Left ventricle myocardium inferior (tissue), 1 donor: Measurements from ENCODE around the gene C10orf90. TPM values are rescaled to one million over a fixed set of nuclear protein-coding genes. Genes with fewer than 3 reads are reported as not detected.

Experiments used
- DNase-seq: peaks from one replicate; pipeline ENCODE4 v3.0.0-alpha.2; 2020
- H3K27ac ChIP-seq: fragments of 200-600 bp; replicated peaks from 2 replicates; pipeline ENCODE4 v1.8.0; 2021
- H3K27me3 ChIP-seq: fragments of 200-600 bp; 2 replicates; pipeline ENCODE4 v1.8.0; 2021; ENCODE audit warnings: low read depth
- H3K36me3 ChIP-seq: fragments of 200-600 bp; 2 replicates; pipeline ENCODE4 v1.8.0; 2021
- H3K4me1 ChIP-seq: fragments of 200-600 bp; 2 replicates; pipeline ENCODE4 v1.8.0; 2021
- H3K4me3 ChIP-seq: fragments of 200-600 bp; 2 replicates; pipeline ENCODE4 v1.8.0; 2021; ENCODE audit warnings: mild to moderate bottlenecking, moderate library complexity
- H3K9me3 ChIP-seq: fragments of 200-600 bp; replicated peaks from 2 replicates; pipeline ENCODE4 v1.8.0; 2021
- intact Hi-C: fragments of 100-400 bp; cut with micrococcal nuclease; formaldehyde crosslinking; loops from one replicate; pipeline ENCODE4 v1.11.0; 2022
- total RNA-seq: library from RNA; stranded (reverse); fragmentation: NEBNext Ultra II Directional; extraction: Animal tissue kit (Norgen Biotek cat#: 25700); gene quantifications from one replicate; pipeline ENCODE4 v1.2.1, GENCODE V29; 2021
- TF ChIP-seq, protein P1 (sequence below): fragments of 200-600 bp; IDR thresholded peaks from 2 replicates; pipeline ENCODE4 v1.8.0; 2021; ENCODE audit warnings: antibody characterized with exemption, mild to moderate bottlenecking, borderline replicate concordance
- donor health status: DM: no; HTN: yes; CAD: no; lungs with severe emphysema.

The C10orf90 gene
- total RNA-seq, 1 donor from 2014 or later: not detected

DNA sequence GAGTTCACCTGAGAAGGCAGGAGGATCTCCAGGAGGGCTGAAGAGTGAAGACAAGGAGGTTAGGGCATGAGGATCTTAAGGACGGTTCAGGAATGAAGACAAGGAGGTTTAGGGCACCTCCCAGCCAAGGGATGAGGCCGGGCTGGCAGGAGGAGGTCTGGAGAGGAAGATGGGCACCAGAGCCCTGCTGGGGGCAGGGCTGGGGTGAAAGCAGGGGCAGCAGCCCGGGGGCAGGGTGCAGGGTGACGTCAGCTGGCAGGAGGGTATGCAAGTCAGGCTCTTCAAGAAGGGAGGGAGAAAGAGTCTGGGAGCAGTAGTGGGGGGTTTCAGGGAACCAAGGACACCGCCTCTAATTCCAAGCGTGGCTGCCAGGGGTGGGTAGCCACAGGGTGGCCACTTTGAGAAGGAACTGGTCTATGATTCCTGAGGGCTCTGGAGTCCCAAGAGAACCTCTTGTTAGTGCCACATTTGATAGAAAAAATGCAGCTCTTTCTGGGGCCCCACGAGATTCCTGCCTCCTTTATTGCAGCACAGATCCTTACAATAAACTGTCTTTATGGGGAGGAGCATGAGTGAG, 101.6 kb downstream of the C10orf90 start:
- no peaks in the 10 kb centered on the region for H3K9me3 ChIP-seq
- intact Hi-C loops: no loop called here
- H3K4me1 ChIP-seq: no peaks in the 10 kb centered on the region
- no peak overlapping the region for H3K4me3 ChIP-seq
- TF ChIP-seq, protein P1, sequence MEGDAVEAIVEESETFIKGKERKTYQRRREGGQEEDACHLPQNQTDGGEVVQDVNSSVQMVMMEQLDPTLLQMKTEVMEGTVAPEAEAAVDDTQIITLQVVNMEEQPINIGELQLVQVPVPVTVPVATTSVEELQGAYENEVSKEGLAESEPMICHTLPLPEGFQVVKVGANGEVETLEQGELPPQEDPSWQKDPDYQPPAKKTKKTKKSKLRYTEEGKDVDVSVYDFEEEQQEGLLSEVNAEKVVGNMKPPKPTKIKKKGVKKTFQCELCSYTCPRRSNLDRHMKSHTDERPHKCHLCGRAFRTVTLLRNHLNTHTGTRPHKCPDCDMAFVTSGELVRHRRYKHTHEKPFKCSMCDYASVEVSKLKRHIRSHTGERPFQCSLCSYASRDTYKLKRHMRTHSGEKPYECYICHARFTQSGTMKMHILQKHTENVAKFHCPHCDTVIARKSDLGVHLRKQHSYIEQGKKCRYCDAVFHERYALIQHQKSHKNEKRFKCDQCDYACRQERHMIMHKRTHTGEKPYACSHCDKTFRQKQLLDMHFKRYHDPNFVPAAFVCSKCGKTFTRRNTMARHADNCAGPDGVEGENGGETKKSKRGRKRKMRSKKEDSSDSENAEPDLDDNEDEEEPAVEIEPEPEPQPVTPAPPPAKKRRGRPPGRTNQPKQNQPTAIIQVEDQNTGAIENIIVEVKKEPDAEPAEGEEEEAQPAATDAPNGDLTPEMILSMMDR: no peak
- DNase-seq: no peak
- H3K36me3 ChIP-seq: no peaks in the 10 kb centered on the region
- no peak overlapping the region for H3K27ac ChIP-seq
- peaks cover 54% of the 10 kb centered on the region for H3K27me3 ChIP-seq

- no peak overlapping the region for H3K4me3 ChIP-seq
- peaks cover 43% of the 10 kb centered on the region for H3K27me3 ChIP-seq
- no peaks in the 10 kb centered on the region for H3K36me3 ChIP-seq
- H3K9me3 ChIP-seq: no peaks in the 10 kb centered on the region
- H3K4me1 ChIP-seq: peaks cover 7% of the 10 kb centered on the region
- intact Hi-C loops: no loop called here
- H3K27ac ChIP-seq: no peak overlapping the region
- TF ChIP-seq, protein P1: no peak
- no peak for DNase-seq
These were observed 104.6 kb downstream of the C10orf90 start for GRCh38 chr10:126565871-126566270.

DNA sequence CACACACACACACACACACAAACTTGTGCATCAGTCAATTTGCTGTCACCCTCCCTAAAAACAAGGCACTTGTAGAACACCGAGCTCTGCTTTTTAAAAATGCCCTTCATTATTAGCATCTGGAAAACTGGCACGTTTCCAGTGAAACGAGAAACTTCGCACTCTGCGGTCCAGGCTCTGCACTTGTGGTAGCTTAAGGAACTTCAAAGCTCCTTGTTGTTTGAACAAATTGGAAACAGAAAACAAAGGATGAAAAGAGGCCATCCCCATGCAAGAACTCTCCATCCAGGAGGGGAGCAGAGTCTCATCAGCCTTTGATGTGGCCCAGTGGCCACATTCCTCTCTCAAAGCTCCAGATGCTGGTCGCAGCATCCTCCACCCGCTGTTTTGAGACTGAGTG, 105.1 kb downstream of the C10orf90 start:
- Histone ChIP-seq H3K27me3 (peaks cover 41% of the 10 kb centered on the region), H3K27ac (no peak overlapping the region), H3K4me1 (peaks cover 8% of the 10 kb centered on the region), H3K36me3 (no peaks in the 10 kb centered on the region), H3K9me3 (no peaks in the 10 kb centered on the region), H3K4me3 (no peak overlapping the region)
- TF ChIP-seq, protein P1: no peak
- no peak for DNase-seq
- intact Hi-C loops: no loop called here

DNA sequence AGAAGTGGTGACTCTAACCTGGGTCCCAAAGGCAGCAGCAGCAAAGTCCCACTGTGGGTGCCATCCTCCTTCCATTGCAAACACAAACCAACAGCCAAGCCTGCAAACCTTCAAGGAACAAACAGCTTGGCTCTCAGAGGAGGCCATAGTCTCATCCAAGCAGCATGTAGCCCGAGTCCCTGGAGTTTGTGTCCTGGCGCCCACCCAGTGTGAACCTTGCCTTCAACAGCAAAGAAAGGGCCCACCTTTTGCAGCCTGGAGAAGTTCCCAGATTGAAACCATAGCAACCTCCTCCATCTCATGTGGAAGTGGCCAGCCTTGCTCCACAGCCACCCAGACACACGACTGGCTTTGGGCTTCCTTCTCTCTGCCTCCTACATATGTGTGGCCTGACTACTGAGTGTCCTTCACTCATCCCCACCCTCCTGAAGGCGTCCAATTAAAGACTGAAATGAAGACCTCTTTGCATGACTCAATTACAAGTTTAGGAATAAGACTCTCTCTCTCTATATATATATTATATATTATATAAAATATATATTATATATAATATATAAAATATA, 106.1 kb downstream of the C10orf90 start:
- Histone ChIP-seq H3K27ac (no peak overlapping the region), H3K36me3 (no peaks in the 10 kb centered on the region), H3K27me3 (peaks cover 33% of the 10 kb centered on the region), H3K4me1 (peaks cover 8% of the 10 kb centered on the region), H3K4me3 (no peak overlapping the region), H3K9me3 (no peaks in the 10 kb centered on the region)
- DNase-seq: no peak
- TF ChIP-seq, protein P1: no peak
- intact Hi-C loops: no loop called here

- TF ChIP-seq, protein P1: no peak
- intact Hi-C loops: no loop called here
- Histone ChIP-seq H3K36me3 (no peaks in the 10 kb centered on the region), H3K4me3 (no peak overlapping the region), H3K9me3 (no peaks in the 10 kb centered on the region), H3K27me3 (peaks cover 23% of the 10 kb centered on the region), H3K27ac (no peak overlapping the region), H3K4me1 (peaks cover 8% of the 10 kb centered on the region)
- DNase-seq: no peak
These were observed 107.1 kb downstream of the C10orf90 start for GRCh38 chr10:126563361-126563760.
